ENCODE results near the gene BLVRA. TPM values are rescaled to one million over a fixed set of nuclear protein-coding genes. Genes with fewer than 3 reads are reported as not detected.
A peak's percentile ranks its signal among the peaks of the same experiment; 100 is the strongest.
"Not testable (repeated sequence)": the region's sequence is repeated elsewhere in the genome, so short reads cannot be mapped to it uniquely, and the experiment has no call there.

The BLVRA gene
- total and polyA plus RNA-seq, 11 donors = 32.6 to 68.3 (median 44.1) TPM

DNA sequence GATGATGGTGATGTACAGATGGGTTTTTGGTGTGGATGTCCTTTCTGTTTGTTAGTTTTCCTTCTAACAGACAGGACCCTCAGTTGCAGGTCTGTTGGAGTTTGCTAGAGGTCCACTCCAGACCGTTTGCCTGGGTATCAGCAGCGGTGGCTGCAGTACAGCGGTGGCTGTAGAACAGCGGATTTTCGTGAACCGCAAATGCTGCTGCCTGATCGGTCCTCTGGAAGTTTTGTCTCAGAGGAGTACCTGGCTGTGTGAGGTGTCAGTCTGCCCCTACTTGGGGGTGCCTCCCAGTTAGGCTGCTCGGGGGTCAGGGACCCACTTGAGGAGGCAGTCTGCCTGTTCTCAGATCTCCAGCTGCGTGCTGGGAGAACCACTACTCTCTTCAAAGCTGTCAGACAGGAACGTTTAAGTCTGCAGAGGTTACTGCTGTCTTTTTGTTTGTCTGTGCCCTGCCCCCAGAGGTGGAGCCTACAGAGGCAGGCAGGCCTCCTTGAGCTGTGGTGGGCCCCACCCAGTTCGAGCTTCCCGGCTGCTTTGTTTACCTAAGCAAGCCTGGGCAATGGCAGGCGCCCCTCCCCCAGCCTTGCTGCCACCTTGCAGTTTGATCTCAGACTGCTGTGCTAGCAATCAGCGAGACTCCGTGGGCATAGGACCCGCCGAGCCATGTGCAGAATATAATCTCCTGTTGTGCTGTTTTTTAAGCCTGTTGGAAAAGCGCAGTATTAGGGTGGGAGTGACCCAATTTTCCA, 20.0 kb downstream of the BLVRA start:
- H3K27ac ChIP-seq; H3K4me3 ChIP-seq; H3K27me3 ChIP-seq; H3K36me3 ChIP-seq; H3K9me3 ChIP-seq; DNase-seq; intact Hi-C loops (cut with DNase I); ATAC-seq: not testable (repeated sequence)
- 94 to 97% (median 95%) methylated on average over 13 to 15 of the region's 18 CpGs for WGBS, 4 donors
- peaks cover 0 to 22% (median 0%) of the 10 kb centered on the region in 12 donors for H3K4me1 ChIP-seq

DNA sequence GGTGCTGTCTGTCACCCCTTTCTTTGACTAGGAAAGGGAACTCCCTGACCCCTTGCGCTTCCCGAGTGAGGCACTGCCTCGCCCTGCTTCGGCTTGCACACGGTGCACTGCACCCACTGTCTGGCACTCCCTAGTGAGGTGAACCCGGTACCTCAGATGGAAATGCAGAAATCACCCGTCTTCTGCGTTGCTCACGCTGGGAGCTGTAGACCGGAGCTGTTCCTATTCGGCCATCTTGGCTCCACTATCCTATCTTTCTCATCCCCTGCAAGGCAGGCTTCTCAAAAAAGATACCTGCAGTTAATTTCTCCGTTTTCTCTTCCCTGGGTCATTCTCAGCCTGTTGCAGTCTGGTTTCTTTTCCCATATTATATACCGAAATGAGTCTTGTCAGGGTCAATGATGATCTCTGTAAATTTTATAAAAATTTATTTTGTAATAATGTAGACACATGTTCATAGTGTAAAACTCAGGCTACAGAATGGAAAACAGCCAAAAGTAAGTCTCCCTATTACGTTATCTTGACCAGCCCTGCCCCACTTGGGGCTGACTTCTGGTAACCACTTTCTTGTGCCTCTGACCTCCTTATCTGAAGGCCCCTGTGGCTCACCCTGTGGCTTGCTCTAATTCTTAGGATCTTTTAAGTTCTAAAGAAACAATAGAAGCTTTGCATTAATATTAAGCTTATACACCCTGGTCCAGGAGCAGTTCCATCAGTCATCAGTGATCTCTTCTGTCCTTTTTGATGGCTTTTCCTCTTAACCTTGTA, 20.7 kb downstream of the BLVRA start:
- TF ChIP-seq POLR2A (IDR thresholded peaks at IDR 0.05) = no peak
- TF ChIP-seq, protein P1, sequence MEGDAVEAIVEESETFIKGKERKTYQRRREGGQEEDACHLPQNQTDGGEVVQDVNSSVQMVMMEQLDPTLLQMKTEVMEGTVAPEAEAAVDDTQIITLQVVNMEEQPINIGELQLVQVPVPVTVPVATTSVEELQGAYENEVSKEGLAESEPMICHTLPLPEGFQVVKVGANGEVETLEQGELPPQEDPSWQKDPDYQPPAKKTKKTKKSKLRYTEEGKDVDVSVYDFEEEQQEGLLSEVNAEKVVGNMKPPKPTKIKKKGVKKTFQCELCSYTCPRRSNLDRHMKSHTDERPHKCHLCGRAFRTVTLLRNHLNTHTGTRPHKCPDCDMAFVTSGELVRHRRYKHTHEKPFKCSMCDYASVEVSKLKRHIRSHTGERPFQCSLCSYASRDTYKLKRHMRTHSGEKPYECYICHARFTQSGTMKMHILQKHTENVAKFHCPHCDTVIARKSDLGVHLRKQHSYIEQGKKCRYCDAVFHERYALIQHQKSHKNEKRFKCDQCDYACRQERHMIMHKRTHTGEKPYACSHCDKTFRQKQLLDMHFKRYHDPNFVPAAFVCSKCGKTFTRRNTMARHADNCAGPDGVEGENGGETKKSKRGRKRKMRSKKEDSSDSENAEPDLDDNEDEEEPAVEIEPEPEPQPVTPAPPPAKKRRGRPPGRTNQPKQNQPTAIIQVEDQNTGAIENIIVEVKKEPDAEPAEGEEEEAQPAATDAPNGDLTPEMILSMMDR (IDR thresholded peaks at IDR 0.05) = no peak
- 96 to 98% (median 97%) methylated on average over 14 of the region's 14 CpGs for WGBS, 4 donors
- ATAC-seq = no peak
- intact Hi-C loops (cut with DNase I) = no loop called here
- Histone ChIP-seq H3K4me1 (peaks cover 0 to 22% (median 0%) of the 10 kb centered on the region in 12 donors), H3K27ac (no peak overlapping the region), H3K27me3 (no peaks in the 10 kb centered on the region), H3K36me3 (peaks cover 0 to 7% (median 3%) of the 10 kb centered on the region in 9 donors), H3K4me3 (no peak overlapping the region), H3K9me3 (no peaks in the 10 kb centered on the region)
- DNase-seq = no peak

DNA sequence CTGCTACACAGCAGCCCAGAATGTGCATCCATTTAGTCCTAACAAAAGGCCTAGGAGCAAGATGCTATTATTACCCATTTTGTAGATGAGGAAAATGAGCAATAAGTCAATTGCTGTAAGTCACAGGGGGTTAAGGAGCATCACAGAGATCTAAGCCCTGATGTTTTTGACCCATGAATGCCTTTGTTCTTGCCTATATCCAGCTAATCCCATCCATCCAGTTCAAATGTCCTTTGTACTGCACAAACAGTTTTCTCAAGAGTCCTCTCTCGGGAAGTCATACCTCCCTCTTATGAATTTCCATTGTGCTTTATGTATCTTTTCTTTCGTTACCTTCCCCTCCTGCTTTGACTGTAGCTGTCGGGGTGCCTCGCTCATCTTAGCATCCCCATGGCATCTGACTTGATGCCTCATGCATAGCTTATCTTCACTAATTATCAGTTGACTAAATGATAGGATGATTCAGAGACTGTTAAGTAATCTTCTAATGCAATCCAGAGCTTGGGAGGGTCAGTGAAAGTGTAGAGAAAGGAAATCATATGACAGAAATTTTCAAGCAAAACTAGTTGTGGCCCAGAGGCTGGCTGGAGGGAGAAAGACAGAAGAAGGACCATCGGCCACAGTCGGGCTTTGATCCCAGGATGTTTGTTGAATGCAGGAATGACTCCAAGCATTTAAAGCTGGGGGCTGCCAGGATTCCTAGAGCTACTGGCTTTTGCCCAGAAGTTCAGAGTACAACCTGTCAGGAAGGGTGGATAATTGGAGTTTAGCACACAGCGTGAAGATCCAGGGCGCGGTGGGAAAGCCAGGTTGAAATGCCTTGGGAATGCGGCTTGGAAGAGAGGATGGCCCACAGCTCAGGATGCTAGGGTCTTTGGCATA, 23.5 kb downstream of the BLVRA start:
- peak in 1 of 4 donors; percentile 39 for ATAC-seq
- intact Hi-C loops (cut with DNase I) = no loop called here
- TF ChIP-seq, protein P1 (IDR thresholded peaks at IDR 0.05) = no peak
- no peak for TF ChIP-seq POLR2A (IDR thresholded peaks at IDR 0.05)
- H3K4me1 ChIP-seq = peaks cover 0 to 35% (median 0%) of the 10 kb centered on the region in 12 donors
- H3K4me3 ChIP-seq = no peak overlapping the region
- H3K27me3 ChIP-seq = no peaks in the 10 kb centered on the region
- peaks cover 0 to 7% (median 3%) of the 10 kb centered on the region in 9 donors for H3K36me3 ChIP-seq
- 80 to 91% (median 85%) methylated on average over 10 of the region's 10 CpGs for WGBS, 4 donors
- DNase-seq = no peak
- no peak overlapping the region for H3K27ac ChIP-seq
- H3K9me3 ChIP-seq = no peaks in the 10 kb centered on the region

DNA sequence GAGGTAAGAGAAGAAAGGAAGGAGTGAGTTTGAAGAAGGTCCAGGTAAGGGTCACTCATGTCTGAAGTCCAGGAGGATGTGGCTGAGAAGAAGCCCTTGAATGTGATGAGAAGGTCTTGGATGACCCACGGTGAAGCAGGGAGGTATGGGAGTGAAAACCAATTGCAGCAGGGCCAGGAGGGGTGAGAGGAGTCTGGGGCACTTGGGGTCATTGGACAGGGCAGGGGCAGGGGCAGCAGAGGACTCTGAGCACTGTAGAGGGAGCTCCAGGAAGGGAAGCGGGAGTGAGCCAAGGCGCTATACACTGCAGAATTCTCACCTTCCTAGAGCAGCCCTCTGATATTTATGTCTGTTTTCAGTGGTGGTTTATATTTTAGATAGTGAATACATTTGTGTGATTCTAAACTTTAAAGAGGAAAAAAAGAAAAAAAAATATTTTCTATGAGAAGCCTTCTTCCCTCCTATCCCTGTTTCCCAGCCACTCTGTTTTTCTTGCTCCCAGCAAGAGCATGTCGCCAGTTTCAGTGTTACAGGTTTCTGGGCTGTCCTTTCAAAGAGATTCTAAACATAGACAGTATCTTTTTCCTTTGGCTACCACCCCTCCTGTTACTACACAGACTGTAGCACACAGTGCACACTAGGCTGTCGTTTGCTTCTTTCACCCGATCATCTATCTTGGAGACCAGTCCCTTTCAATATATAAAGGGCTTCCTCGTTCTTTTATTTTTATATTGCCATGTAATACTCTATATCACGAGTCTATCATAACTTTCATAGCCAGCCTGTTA, 24.5 kb downstream of the BLVRA start:
- WGBS, 4 donors = 71 to 76% (median 74%) methylated on average over 8 of the region's 8 CpGs
- peaks cover 0 to 35% (median 0%) of the 10 kb centered on the region in 12 donors for H3K4me1 ChIP-seq

More for the DNA sequence above, 24.5 kb downstream of the BLVRA start:
- ATAC-seq (peak; percentile 57 to 76 (median 69)), DNase-seq (no peak)
- peaks cover 0 to 14% (median 5%) of the 10 kb centered on the region in 9 donors for H3K36me3 ChIP-seq
- no peak overlapping the region for H3K4me3 ChIP-seq
- peak overlapping the region in 1 of 12 donors; percentile 12 for H3K27ac ChIP-seq
- intact Hi-C loops (cut with DNase I) = no loop called here
- TF ChIP-seq POLR2A (IDR thresholded peaks at IDR 0.05) = no peak
- TF ChIP-seq, protein P1 (IDR thresholded peaks at IDR 0.05) = no peak
- no peaks in the 10 kb centered on the region for H3K9me3 ChIP-seq
- no peaks in the 10 kb centered on the region for H3K27me3 ChIP-seq
